ENCODE data around the gene C3orf52.

DNA sequence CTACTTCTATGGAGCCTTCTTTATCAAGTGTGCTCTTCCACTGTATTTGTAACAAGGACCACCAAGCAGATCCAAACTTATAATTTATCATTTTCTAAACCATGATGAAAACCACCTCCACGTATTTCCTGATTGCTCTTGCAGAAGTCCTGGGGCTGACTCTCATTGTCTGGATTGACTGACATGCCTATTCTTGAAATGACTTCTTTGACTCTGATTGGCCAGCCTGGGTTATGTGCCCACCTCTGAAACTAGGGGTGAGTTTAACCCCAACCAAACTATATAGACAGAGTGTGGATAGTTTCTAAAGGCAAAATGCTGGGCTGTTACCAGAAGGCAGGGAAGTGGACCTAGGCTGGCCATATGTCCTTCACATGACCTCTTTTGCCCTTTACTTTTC is 38.9 kb upstream of the C3orf52 start:
- TF ChIP-seq, protein P1, sequence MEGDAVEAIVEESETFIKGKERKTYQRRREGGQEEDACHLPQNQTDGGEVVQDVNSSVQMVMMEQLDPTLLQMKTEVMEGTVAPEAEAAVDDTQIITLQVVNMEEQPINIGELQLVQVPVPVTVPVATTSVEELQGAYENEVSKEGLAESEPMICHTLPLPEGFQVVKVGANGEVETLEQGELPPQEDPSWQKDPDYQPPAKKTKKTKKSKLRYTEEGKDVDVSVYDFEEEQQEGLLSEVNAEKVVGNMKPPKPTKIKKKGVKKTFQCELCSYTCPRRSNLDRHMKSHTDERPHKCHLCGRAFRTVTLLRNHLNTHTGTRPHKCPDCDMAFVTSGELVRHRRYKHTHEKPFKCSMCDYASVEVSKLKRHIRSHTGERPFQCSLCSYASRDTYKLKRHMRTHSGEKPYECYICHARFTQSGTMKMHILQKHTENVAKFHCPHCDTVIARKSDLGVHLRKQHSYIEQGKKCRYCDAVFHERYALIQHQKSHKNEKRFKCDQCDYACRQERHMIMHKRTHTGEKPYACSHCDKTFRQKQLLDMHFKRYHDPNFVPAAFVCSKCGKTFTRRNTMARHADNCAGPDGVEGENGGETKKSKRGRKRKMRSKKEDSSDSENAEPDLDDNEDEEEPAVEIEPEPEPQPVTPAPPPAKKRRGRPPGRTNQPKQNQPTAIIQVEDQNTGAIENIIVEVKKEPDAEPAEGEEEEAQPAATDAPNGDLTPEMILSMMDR (IDR thresholded peaks at IDR 0.05; ENCODE audit: low read length), result no peak
- TF ChIP-seq EZH2 (optimal IDR thresholded peaks at IDR 0.05; ENCODE audit: low read depth, low read length), result no peak
- no peak for TF ChIP-seq EZH2phosphoT487 (IDR thresholded peaks at IDR 0.05; ENCODE audit: low read length)

Data from MM.1S (cell line).